GM18907 (cell line): ENCODE results near the gene CNKSR2.

Source experiments
- ATAC-seq: cut with Tn5 transposase; IDR thresholded peaks from one replicate; pipeline ENCODE4 v1.9.1; 2021; ENCODE audit warnings: mild to moderate bottlenecking, moderate library complexity; ENCODE audit not compliant: unreplicated experiment

CNKSR2 gene

GRCh38 chrX:21374163-21374993 is at the start of gene CNKSR2:
CNKSR2 (plus strand) TSS chrX:21374418; CDS start chrX:21374898, 480 bp downstream.
- peak; percentile 87 for ATAC-seq

- ATAC-seq: no peak
Observed at GRCh38 chrX:21354725-21355124, 19.5 kb upstream of the CNKSR2 start.

- no peak for ATAC-seq
Observed at GRCh38 chrX:21355831-21356230, 18.4 kb upstream of the CNKSR2 start.

- no peak for ATAC-seq
Observed at GRCh38 chrX:21369613-21370012, 4.6 kb upstream of the CNKSR2 start.

GRCh38 chrX:21373001-21373400 is 1.2 kb upstream of the CNKSR2 start:
- ATAC-seq: no peak

GRCh38 chrX:21373637-21374162 is 518 bp upstream of the CNKSR2 start:
- ATAC-seq: peak; percentile 45

- ATAC-seq: peak; percentile 17
Observed at GRCh38 chrX:21374994-21375707, 933 bp downstream of the CNKSR2 start.

- no peak for ATAC-seq
Observed at GRCh38 chrX:21375708-21376009, 1.4 kb downstream of the CNKSR2 start.

GRCh38 chrX:21376636-21377035 is 2.4 kb downstream of the CNKSR2 start:
- ATAC-seq: no peak

GRCh38 chrX:21379991-21380390 is 5.8 kb downstream of the CNKSR2 start:
- no peak for ATAC-seq

GRCh38 chrX:21382715-21383114 is 8.5 kb downstream of the CNKSR2 start:
- ATAC-seq: no peak

- no peak for ATAC-seq
Observed at GRCh38 chrX:21383546-21383945, 9.3 kb downstream of the CNKSR2 start.

- no peak for ATAC-seq
Observed at GRCh38 chrX:21384178-21384577, 10.0 kb downstream of the CNKSR2 start.

- no peak for ATAC-seq
Observed at GRCh38 chrX:21394792-21395191, 20.6 kb downstream of the CNKSR2 start.

GRCh38 chrX:21398426-21398825 is 24.2 kb downstream of the CNKSR2 start:
- ATAC-seq: peak; percentile 46

- no peak for ATAC-seq
Observed at GRCh38 chrX:21400408-21401121, 26.3 kb downstream of the CNKSR2 start.

GRCh38 chrX:21408307-21408706 is 34.1 kb downstream of the CNKSR2 start:
- no peak for ATAC-seq

GRCh38 chrX:21408788-21409187 is 34.6 kb downstream of the CNKSR2 start:
- ATAC-seq: no peak

- ATAC-seq: no peak
Observed at GRCh38 chrX:21412029-21412428, 37.8 kb downstream of the CNKSR2 start.

- no peak for ATAC-seq
Observed at GRCh38 chrX:21412883-21413282, 38.7 kb downstream of the CNKSR2 start.

GRCh38 chrX:21427086-21427485 is 52.9 kb downstream of the CNKSR2 start:
- ATAC-seq: no peak
